SK-N-SH treated with all-trans-retinoic acid at 6 μM for 48 hours (cell line): Measurements from ENCODE around the gene ROM1.
"Not testable (repeated sequence)": the region's sequence is repeated elsewhere in the genome, so short reads cannot be mapped to it uniquely, and the experiment has no call there.

Experiments
- ATAC-seq: fragments of 200-7000 bp; cut with Tn5 transposase; 3 replicates; pipeline ENCODE4 v1.9.1; 2020; ENCODE audit warnings: mild to moderate bottlenecking, moderate library complexity
- ARNTL ChIP-seq: fragments of 450-650 bp; formaldehyde crosslinking; IDR thresholded peaks from 2 replicates; pipeline ENCODE4 v1.5.0; 2020; ENCODE audit warnings: low read depth, mild to moderate bottlenecking, moderate library complexity, borderline replicate concordance
- CREB5 ChIP-seq: fragments of 250-450 bp; sonication (Bioruptor Pico); IDR thresholded peaks from 2 replicates; pipeline ENCODE4 v1.5.1; 2020; ENCODE audit warnings: low read depth, mild to moderate bottlenecking, moderate library complexity
- ESRRG ChIP-seq: fragments of 250-450 bp; sonication (Bioruptor Pico); IDR thresholded peaks from 2 replicates; pipeline ENCODE4 v1.6.1; 2021; ENCODE audit warnings: mild to moderate bottlenecking
- GLIS3 ChIP-seq: fragments of 250-450 bp; sonication (Bioruptor Pico); IDR thresholded peaks from 2 replicates; pipeline ENCODE4 v1.5.0; 2020; ENCODE audit warnings: mild to moderate bottlenecking, moderate library complexity
- ISL1 ChIP-seq: fragments of 250-450 bp; sonication (Bioruptor Pico); IDR thresholded peaks from 2 replicates; pipeline ENCODE4 v2.1.2; 2022; ENCODE audit warnings: mild to moderate bottlenecking, moderate library complexity
- OSR1 ChIP-seq: fragments of 250-450 bp; sonication (Bioruptor Pico); IDR thresholded peaks from 2 replicates; pipeline ENCODE4 v1.8.0; 2022; ENCODE audit warnings: moderate library complexity, mild to moderate bottlenecking, inconsistent platforms
- PATZ1 ChIP-seq: fragments of 250-450 bp; sonication (Bioruptor Pico); IDR thresholded peaks from 2 replicates; pipeline ENCODE4 v1.8.0; 2020; ENCODE audit warnings: mild to moderate bottlenecking, moderate library complexity, borderline replicate concordance
- PPARA ChIP-seq: fragments of 250-450 bp; sonication (Bioruptor Pico); IDR thresholded peaks from 2 replicates; pipeline ENCODE4 v1.5.0; 2020; ENCODE audit warnings: mild to moderate bottlenecking, borderline replicate concordance
- RARB ChIP-seq: fragments of 250-450 bp; sonication (Bioruptor Pico); IDR thresholded peaks from 2 replicates; pipeline ENCODE4 v1.8.0; 2021; ENCODE audit warnings: mild to moderate bottlenecking, moderate library complexity
- SNAI2 ChIP-seq: fragments of 250-450 bp; sonication (Bioruptor Pico); IDR thresholded peaks from 2 replicates; pipeline ENCODE4 v1.5.0; 2020; ENCODE audit warnings: mild to moderate bottlenecking, moderate library complexity
- TCF4 ChIP-seq: fragments of 250-450 bp; sonication (Bioruptor Pico); IDR thresholded peaks from 2 replicates; pipeline ENCODE4 v1.8.0; 2021; ENCODE audit warnings: mild to moderate bottlenecking, moderate library complexity, borderline replicate concordance
- TOX ChIP-seq: fragments of 250-450 bp; sonication (Bioruptor Pico); IDR thresholded peaks from 2 replicates; pipeline ENCODE4 v1.8.0; 2021; ENCODE audit warnings: mild to moderate bottlenecking, moderate library complexity, borderline replicate concordance
- TSHZ2 ChIP-seq: fragments of 250-450 bp; sonication (Bioruptor Pico); IDR thresholded peaks from 2 replicates; pipeline ENCODE4 v1.5.0; 2020; ENCODE audit warnings: mild to moderate bottlenecking, moderate library complexity
- ZC3H10 ChIP-seq: fragments of 250-450 bp; sonication (Bioruptor Pico); IDR thresholded peaks from 2 replicates; pipeline ENCODE4 v1.5.1; 2021; ENCODE audit warnings: mild to moderate bottlenecking, moderate library complexity
- ZFP3 ChIP-seq: fragments of 250-450 bp; sonication (Bioruptor Pico); IDR thresholded peaks from 2 replicates; pipeline ENCODE4 v1.5.0; 2020; ENCODE audit warnings: mild to moderate bottlenecking, moderate library complexity
- ZFP30 ChIP-seq: fragments of 450-650 bp; formaldehyde crosslinking; IDR thresholded peaks from 2 replicates; pipeline ENCODE4 v1.5.0; 2022; ENCODE audit warnings: mild to moderate bottlenecking, moderate library complexity
- ZNF565 ChIP-seq: fragments of 450-650 bp; formaldehyde crosslinking; conservative IDR thresholded peaks from 2 replicates; pipeline ENCODE4 v1.5.0; 2020; ENCODE audit warnings: low read depth, mild to moderate bottlenecking, moderate library complexity
- ZNF70 ChIP-seq: fragments of 450-650 bp; formaldehyde crosslinking; IDR thresholded peaks from 2 replicates; pipeline ENCODE4 v1.5.0; 2020; ENCODE audit warnings: mild to moderate bottlenecking, moderate library complexity
- ZNF8 ChIP-seq: fragments of 450-650 bp; formaldehyde crosslinking; IDR thresholded peaks from 2 replicates; pipeline ENCODE4 v1.5.0; 2020; ENCODE audit warnings: mild to moderate bottlenecking, moderate library complexity

Gene ROM1

GRCh38 chr11:62648185-62648966, 35.3 kb downstream of the ROM1 start:
- TF ChIP-seq TSHZ2, result no peak
- no peak for TF ChIP-seq ZNF8 (CRISPR knock-in tag)
- TF ChIP-seq PPARA (CRISPR knock-in tag), result no peak
- TF ChIP-seq ISL1 (CRISPR knock-in tag), result no peak
- TF ChIP-seq ZNF565 (CRISPR knock-in tag), result no peak
- no peak for TF ChIP-seq OSR1 (CRISPR knock-in tag)
- no peak for ATAC-seq

GRCh38 chr11:62648967-62649364, 35.9 kb downstream of the ROM1 start:
- TF ChIP-seq SNAI2 (CRISPR knock-in tag), result no peak
- no peak for ATAC-seq

- TF ChIP-seq CREB5 (CRISPR knock-in tag) (no peak), RARB (CRISPR knock-in tag) (no peak), ZC3H10 (CRISPR knock-in tag) (no peak), TOX (no peak), ZFP30 (CRISPR knock-in tag) (no peak), TCF4 (no peak), ESRRG (CRISPR knock-in tag) (no peak), TSHZ2 (no peak)
- TF ChIP-seq, all 23 proteins: peak for 0
Measured at GRCh38 chr11:62649486-62649885, 36.4 kb downstream of the ROM1 start.

GRCh38 chr11:62650283-62650682, 37.2 kb downstream of the ROM1 start:
- ATAC-seq, result not testable (repeated sequence)

More at GRCh38 chr11:62649486-62649885, 36.4 kb downstream of the ROM1 start:
- no peak for ATAC-seq

GRCh38 chr11:62652161-62653006, 39.3 kb downstream of the ROM1 start:
- ATAC-seq, result no peak
- TF ChIP-seq OSR1 (CRISPR knock-in tag) (no peak), ARNTL (CRISPR knock-in tag) (no peak), TOX (no peak), ZFP30 (CRISPR knock-in tag) (no peak), SNAI2 (CRISPR knock-in tag) (no peak), ZNF8 (CRISPR knock-in tag) (no peak), PATZ1 (no peak), ZFP3 (no peak), TCF4 (no peak), ZNF70 (CRISPR knock-in tag) (no peak), GLIS3 (no peak), ZC3H10 (CRISPR knock-in tag) (no peak), CREB5 (CRISPR knock-in tag) (no peak), TSHZ2 (no peak)
